Measurements from ENCODE around the gene LTBP2.

LTBP2 gene

GRCh38 chr14:74542056-74542685 is 69.9 kb downstream of the LTBP2 start:
- H3K36me3 ChIP-seq (ENCODE audit: control insufficient read depth in 1 of 2, insufficient read depth in 2 of 2, low read length in 2 of 2): no peaks in the 10 kb centered on the region
- H4K8ac ChIP-seq (ENCODE audit: low read depth, low read length): no peak overlapping the region
- no peaks in the 10 kb centered on the region for H3K27me3 ChIP-seq (ENCODE audit: insufficient read depth, low read length)
- H3K4ac ChIP-seq (ENCODE audit: low read depth, low read length): no peak overlapping the region
- H2BK120ac ChIP-seq (ENCODE audit: insufficient read depth, low read length, poor library complexity): no peak overlapping the region
- H2BK12ac ChIP-seq (ENCODE audit: low read length): no peak overlapping the region
- H3K4me2 ChIP-seq (ENCODE audit: low read length): no peak overlapping the region
- WGBS (ENCODE audit: extremely low coverage, insufficient coverage, insufficient read length): no CpG with 5 or more reads among the region's 10 CpGs
- H4K91ac ChIP-seq (ENCODE audit: low read depth, low read length): no peak overlapping the region
- no peak overlapping the region for H4K12ac ChIP-seq (ENCODE audit: low read depth, low read length)
- no peaks in the 10 kb centered on the region for H3K4me1 ChIP-seq (ENCODE audit: control insufficient read depth in 1 of 2, insufficient read depth in 2 of 2, low read length in 2 of 2)
- H3K27ac ChIP-seq (ENCODE audit: low read depth, low read length): no peak overlapping the region
- H3K9me3 ChIP-seq (ENCODE audit: insufficient read depth, low read depth, low read length): no peaks in the 10 kb centered on the region
- H2AFZ ChIP-seq (ENCODE audit: insufficient read depth, low read length, poor library complexity): no peak overlapping the region
- no peak overlapping the region for H3K18ac ChIP-seq (ENCODE audit: low read length)
- H2BK5ac ChIP-seq (ENCODE audit: low read depth, low read length, poor library complexity): no peak overlapping the region
- no peak overlapping the region for H3K14ac ChIP-seq (ENCODE audit: low read length)
- H3K9ac ChIP-seq (ENCODE audit: low read length): no peak overlapping the region
- no peak for DNase-seq
- no peak overlapping the region for H3K23ac ChIP-seq (ENCODE audit: low read length)
- no peaks in the 10 kb centered on the region for H3K79me2 ChIP-seq (ENCODE audit: control insufficient read depth, insufficient read depth, low read length, poor library complexity)
- no peaks in the 10 kb centered on the region for H3K79me1 ChIP-seq (ENCODE audit: low read length)
- H2AK5ac ChIP-seq (ENCODE audit: low read length): no peak overlapping the region
- no peak overlapping the region for H3K4me3 ChIP-seq (ENCODE audit: low read depth, low read length)

GRCh38 chr14:74541225-74541624 is 70.8 kb downstream of the LTBP2 start:
- WGBS (ENCODE audit: extremely low coverage, insufficient coverage, insufficient read length): no CpG with 5 or more reads among the region's 3 CpGs
- H2BK120ac ChIP-seq (ENCODE audit: insufficient read depth, low read length, poor library complexity): no peak overlapping the region

GRCh38 chr14:74539503-74539902 is 72.5 kb downstream of the LTBP2 start:
- H3K4me1 ChIP-seq (ENCODE audit: control insufficient read depth in 1 of 2, insufficient read depth in 2 of 2, low read length in 2 of 2): no peaks in the 10 kb centered on the region
- H3K4ac ChIP-seq (ENCODE audit: low read depth, low read length): no peak overlapping the region
- H3K27me3 ChIP-seq (ENCODE audit: insufficient read depth, low read length): no peaks in the 10 kb centered on the region
- no peak overlapping the region for H3K18ac ChIP-seq (ENCODE audit: low read length)
- no peaks in the 10 kb centered on the region for H3K79me1 ChIP-seq (ENCODE audit: low read length)
- no peak overlapping the region for H2BK12ac ChIP-seq (ENCODE audit: low read length)
- H3K36me3 ChIP-seq (ENCODE audit: control insufficient read depth in 1 of 2, insufficient read depth in 2 of 2, low read length in 2 of 2): no peaks in the 10 kb centered on the region
- no peak overlapping the region for H4K91ac ChIP-seq (ENCODE audit: low read depth, low read length)
- H3K9me3 ChIP-seq (ENCODE audit: insufficient read depth, low read depth, low read length): no peaks in the 10 kb centered on the region
- no peak overlapping the region for H2BK5ac ChIP-seq (ENCODE audit: low read depth, low read length, poor library complexity)
- H3K9ac ChIP-seq (ENCODE audit: low read length): no peak overlapping the region
- WGBS (ENCODE audit: extremely low coverage, insufficient coverage, insufficient read length): no CpG with 5 or more reads among the region's 4 CpGs
- no peaks in the 10 kb centered on the region for H3K79me2 ChIP-seq (ENCODE audit: control insufficient read depth, insufficient read depth, low read length, poor library complexity)
- no peak overlapping the region for H3K27ac ChIP-seq (ENCODE audit: low read depth, low read length)
- no peak overlapping the region for H4K8ac ChIP-seq (ENCODE audit: low read depth, low read length)
- no peak overlapping the region for H4K12ac ChIP-seq (ENCODE audit: low read depth, low read length)
- H2AK5ac ChIP-seq (ENCODE audit: low read length): no peak overlapping the region
- H3K14ac ChIP-seq (ENCODE audit: low read length): no peak overlapping the region
- H3K23ac ChIP-seq (ENCODE audit: low read length): no peak overlapping the region
- H3K4me3 ChIP-seq (ENCODE audit: low read depth, low read length): no peak overlapping the region
- DNase-seq: no peak
- H2AFZ ChIP-seq (ENCODE audit: insufficient read depth, low read length, poor library complexity): no peak overlapping the region
- H3K4me2 ChIP-seq (ENCODE audit: low read length): no peak overlapping the region
- no peak overlapping the region for H2BK120ac ChIP-seq (ENCODE audit: insufficient read depth, low read length, poor library complexity)

More at GRCh38 chr14:74541225-74541624, 70.8 kb downstream of the LTBP2 start:
- H3K79me2 ChIP-seq (ENCODE audit: control insufficient read depth, insufficient read depth, low read length, poor library complexity): no peaks in the 10 kb centered on the region
- no peak overlapping the region for H3K18ac ChIP-seq (ENCODE audit: low read length)
- no peak overlapping the region for H4K12ac ChIP-seq (ENCODE audit: low read depth, low read length)
- no peak overlapping the region for H2AK5ac ChIP-seq (ENCODE audit: low read length)
- no peaks in the 10 kb centered on the region for H3K9me3 ChIP-seq (ENCODE audit: insufficient read depth, low read depth, low read length)
- no peak overlapping the region for H3K27ac ChIP-seq (ENCODE audit: low read depth, low read length)
- no peak overlapping the region for H3K9ac ChIP-seq (ENCODE audit: low read length)
- no peak overlapping the region for H2BK12ac ChIP-seq (ENCODE audit: low read length)
- H3K79me1 ChIP-seq (ENCODE audit: low read length): no peaks in the 10 kb centered on the region
- no peaks in the 10 kb centered on the region for H3K27me3 ChIP-seq (ENCODE audit: insufficient read depth, low read length)
- H3K4me3 ChIP-seq (ENCODE audit: low read depth, low read length): no peak overlapping the region
- DNase-seq: no peak
- no peak overlapping the region for H3K23ac ChIP-seq (ENCODE audit: low read length)
- H3K36me3 ChIP-seq (ENCODE audit: control insufficient read depth in 1 of 2, insufficient read depth in 2 of 2, low read length in 2 of 2): no peaks in the 10 kb centered on the region
- H4K91ac ChIP-seq (ENCODE audit: low read depth, low read length): no peak overlapping the region
- H3K4me1 ChIP-seq (ENCODE audit: control insufficient read depth in 1 of 2, insufficient read depth in 2 of 2, low read length in 2 of 2): no peaks in the 10 kb centered on the region
- no peak overlapping the region for H2BK5ac ChIP-seq (ENCODE audit: low read depth, low read length, poor library complexity)
- H2AFZ ChIP-seq (ENCODE audit: insufficient read depth, low read length, poor library complexity): no peak overlapping the region
- no peak overlapping the region for H4K8ac ChIP-seq (ENCODE audit: low read depth, low read length)
- no peak overlapping the region for H3K14ac ChIP-seq (ENCODE audit: low read length)
- no peak overlapping the region for H3K4ac ChIP-seq (ENCODE audit: low read depth, low read length)
- H3K4me2 ChIP-seq (ENCODE audit: low read length): no peak overlapping the region

GRCh38 chr14:74538411-74539391 is 73.3 kb downstream of the LTBP2 start:
- Histone ChIP-seq H3K9me3 (ENCODE audit: insufficient read depth, low read depth, low read length) (no peaks in the 10 kb centered on the region), H3K4me1 (ENCODE audit: control insufficient read depth in 1 of 2, insufficient read depth in 2 of 2, low read length in 2 of 2) (no peaks in the 10 kb centered on the region), H2BK5ac (ENCODE audit: low read depth, low read length, poor library complexity) (no peak overlapping the region), H3K79me1 (ENCODE audit: low read length) (no peaks in the 10 kb centered on the region), H3K9ac (ENCODE audit: low read length) (no peak overlapping the region), H3K36me3 (ENCODE audit: control insufficient read depth in 1 of 2, insufficient read depth in 2 of 2, low read length in 2 of 2) (no peaks in the 10 kb centered on the region), H2AFZ (ENCODE audit: insufficient read depth, low read length, poor library complexity) (no peak overlapping the region), H2BK120ac (ENCODE audit: insufficient read depth, low read length, poor library complexity) (no peak overlapping the region), H3K79me2 (ENCODE audit: control insufficient read depth, insufficient read depth, low read length, poor library complexity) (no peaks in the 10 kb centered on the region), H3K4me3 (ENCODE audit: low read depth, low read length) (no peak overlapping the region), H4K91ac (ENCODE audit: low read depth, low read length) (no peak overlapping the region), H4K8ac (ENCODE audit: low read depth, low read length) (no peak overlapping the region), H2AK5ac (ENCODE audit: low read length) (no peak overlapping the region), H3K14ac (ENCODE audit: low read length) (no peak overlapping the region), H3K4me2 (ENCODE audit: low read length) (no peak overlapping the region), H3K27ac (ENCODE audit: low read depth, low read length) (no peak overlapping the region), H3K27me3 (ENCODE audit: insufficient read depth, low read length) (no peaks in the 10 kb centered on the region), H2BK12ac (ENCODE audit: low read length) (no peak overlapping the region), H3K4ac (ENCODE audit: low read depth, low read length) (no peak overlapping the region), H3K23ac (ENCODE audit: low read length) (no peak overlapping the region), H4K12ac (ENCODE audit: low read depth, low read length) (no peak overlapping the region), H3K18ac (ENCODE audit: low read length) (no peak overlapping the region)
- no peak for DNase-seq
- no CpG with 5 or more reads among the region's 11 CpGs for WGBS (ENCODE audit: extremely low coverage, insufficient coverage, insufficient read length)

Data from trophoblast cell (in vitro differentiated cells and primary cell).